Measurements from ENCODE around the gene RGS19. TPM values are rescaled to one million over a fixed set of nuclear protein-coding genes. Genes with fewer than 3 reads are reported as not detected.

Gene RGS19
- total RNA-seq, 4 donors from 2014 or later: 12.9 to 35.7 (median 20.1) TPM

DNA sequence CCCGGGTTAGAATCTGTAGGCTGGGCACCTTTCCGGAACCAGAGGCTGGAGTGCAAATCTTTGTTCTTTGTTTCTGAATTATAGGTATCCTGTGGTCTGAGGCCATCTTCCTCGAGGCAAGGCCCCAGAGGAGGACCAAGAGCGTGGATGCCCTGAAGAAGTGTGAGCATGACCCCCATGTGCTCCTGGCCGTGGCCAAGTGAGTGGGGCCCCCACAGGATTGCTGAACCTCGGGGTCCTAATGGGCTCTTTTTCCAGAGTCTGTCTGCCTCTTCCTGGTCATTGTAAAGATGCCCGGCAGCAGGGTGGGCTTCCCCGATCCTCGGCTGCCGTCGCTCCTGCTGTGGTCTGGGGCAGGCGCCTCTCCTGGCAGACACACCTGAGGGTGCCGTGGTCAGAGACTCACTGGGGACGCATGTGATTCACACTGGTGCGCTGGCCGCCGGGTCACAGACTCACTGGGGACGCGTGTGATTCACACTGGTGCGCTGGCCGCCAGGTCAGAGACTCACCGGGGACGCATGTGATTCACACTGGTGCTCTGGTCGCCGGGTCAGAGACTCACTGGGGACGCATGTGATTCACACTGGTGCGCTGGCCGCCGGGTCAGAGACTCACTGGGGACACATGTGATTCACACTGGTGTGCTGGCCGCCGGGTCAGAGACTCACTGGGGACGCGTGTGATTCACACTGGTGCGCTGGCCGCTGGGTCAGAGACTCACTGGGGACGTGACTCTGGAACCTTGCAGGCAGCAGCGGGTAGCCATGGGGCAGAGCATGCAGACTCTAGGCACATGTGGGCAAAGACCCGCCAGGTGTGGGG is 49.8 kb downstream of the RGS19 start:
- no peak for TF ChIP-seq EP300 (IDR thresholded peaks at IDR 0.05)
- no peak for TF ChIP-seq POLR2A (IDR thresholded peaks at IDR 0.05)
- TF ChIP-seq, protein P1, sequence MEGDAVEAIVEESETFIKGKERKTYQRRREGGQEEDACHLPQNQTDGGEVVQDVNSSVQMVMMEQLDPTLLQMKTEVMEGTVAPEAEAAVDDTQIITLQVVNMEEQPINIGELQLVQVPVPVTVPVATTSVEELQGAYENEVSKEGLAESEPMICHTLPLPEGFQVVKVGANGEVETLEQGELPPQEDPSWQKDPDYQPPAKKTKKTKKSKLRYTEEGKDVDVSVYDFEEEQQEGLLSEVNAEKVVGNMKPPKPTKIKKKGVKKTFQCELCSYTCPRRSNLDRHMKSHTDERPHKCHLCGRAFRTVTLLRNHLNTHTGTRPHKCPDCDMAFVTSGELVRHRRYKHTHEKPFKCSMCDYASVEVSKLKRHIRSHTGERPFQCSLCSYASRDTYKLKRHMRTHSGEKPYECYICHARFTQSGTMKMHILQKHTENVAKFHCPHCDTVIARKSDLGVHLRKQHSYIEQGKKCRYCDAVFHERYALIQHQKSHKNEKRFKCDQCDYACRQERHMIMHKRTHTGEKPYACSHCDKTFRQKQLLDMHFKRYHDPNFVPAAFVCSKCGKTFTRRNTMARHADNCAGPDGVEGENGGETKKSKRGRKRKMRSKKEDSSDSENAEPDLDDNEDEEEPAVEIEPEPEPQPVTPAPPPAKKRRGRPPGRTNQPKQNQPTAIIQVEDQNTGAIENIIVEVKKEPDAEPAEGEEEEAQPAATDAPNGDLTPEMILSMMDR (IDR thresholded peaks at IDR 0.05): no peak
- H3K4me3 ChIP-seq: no peak overlapping the region
- no peak overlapping the region for H3K27ac ChIP-seq
- H3K4me1 ChIP-seq: no peaks in the 10 kb centered on the region
- H3K9me3 ChIP-seq: no peaks in the 10 kb centered on the region
- H3K27me3 ChIP-seq: no peaks in the 10 kb centered on the region
- no peak for DNase-seq (ENCODE audit: low spot score in 2 of 2)
- peaks cover 3 to 100% (median 61%) of the 10 kb centered on the region in 3 donors for H3K36me3 ChIP-seq
- 92 to 95% methylated on average over 30 to 37 of the region's 38 CpGs for WGBS, 2 donors

DNA sequence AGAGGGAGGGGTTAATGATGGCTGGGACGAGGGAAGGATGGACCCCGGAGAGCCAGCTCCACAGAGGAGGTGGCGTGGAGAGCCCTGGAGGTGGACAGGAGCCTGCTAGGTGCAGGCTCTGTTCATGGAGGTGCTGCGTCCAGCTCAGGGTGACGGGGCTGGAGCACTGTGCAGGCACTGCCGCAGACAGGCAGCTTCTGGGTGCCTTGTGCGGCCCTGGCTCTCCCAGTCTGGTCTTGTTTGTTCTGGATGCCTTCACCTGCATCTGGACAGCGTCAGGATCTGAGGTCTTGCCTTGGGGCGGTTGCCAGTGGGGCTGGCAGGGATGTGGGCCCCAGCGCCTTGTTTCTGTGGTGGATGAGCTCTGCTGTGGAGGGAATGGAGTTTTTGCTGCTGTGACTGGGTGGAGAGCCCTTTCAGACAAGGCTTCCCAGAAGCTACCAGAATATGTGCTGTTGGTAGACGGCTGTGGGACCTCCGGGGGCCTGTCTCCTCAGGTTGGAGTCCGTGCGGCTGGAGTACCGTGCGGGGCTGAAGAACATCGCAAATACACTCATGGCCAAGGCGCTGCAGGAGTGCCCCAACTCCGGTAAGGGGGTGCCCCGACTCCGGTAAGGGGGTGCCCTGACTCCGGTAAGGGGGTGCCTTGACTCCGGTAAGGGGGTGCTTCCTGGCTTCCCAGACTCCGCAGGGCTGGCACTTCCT is 51.2 kb downstream of the RGS19 start:
- no peaks in the 10 kb centered on the region for H3K9me3 ChIP-seq

DNA sequence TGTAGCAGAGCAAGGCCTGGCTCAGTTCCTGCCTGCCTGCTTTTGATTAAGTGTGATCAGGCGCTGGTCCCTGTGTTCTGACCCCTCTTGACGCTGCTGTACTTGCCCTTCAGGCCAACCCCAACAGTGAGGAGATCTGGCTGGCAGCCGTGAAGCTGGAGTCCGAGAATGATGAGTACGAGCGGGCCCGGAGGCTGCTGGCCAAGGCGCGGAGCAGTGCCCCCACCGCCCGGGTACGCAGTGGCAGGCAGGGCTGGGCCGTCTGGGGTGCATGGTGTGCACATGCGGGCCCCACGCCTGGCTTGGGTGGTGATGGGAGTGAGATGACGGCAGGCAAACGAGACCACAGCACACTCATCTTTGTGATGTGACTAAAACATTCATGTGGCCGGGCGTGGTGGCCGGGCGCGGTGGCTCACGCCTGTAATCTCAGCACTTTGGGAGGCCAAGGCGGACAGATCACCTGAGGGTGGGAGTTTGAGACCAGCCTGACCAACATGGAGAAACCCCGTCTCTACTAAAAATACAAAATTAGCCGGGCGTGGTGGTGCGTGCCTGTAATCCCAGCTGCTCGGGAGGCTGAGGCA is 53.4 kb downstream of the RGS19 start:
- H3K27me3 ChIP-seq: no peaks in the 10 kb centered on the region
- DNase-seq (ENCODE audit: low spot score in 2 of 2): no peak
- no peaks in the 10 kb centered on the region for H3K4me1 ChIP-seq
- TF ChIP-seq, protein P1 (IDR thresholded peaks at IDR 0.05): no peak
- no peak for TF ChIP-seq POLR2A (IDR thresholded peaks at IDR 0.05)
- no peak for TF ChIP-seq EP300 (IDR thresholded peaks at IDR 0.05)
- H3K27ac ChIP-seq: no peak overlapping the region
- WGBS, 2 donors: 90 to 94% methylated on average over 29 of the region's 29 CpGs
- H3K9me3 ChIP-seq: no peaks in the 10 kb centered on the region
- peaks cover 3 to 100% (median 76%) of the 10 kb centered on the region in 3 donors for H3K36me3 ChIP-seq
- H3K4me3 ChIP-seq: no peak overlapping the region

More for the DNA sequence above, 51.2 kb downstream of the RGS19 start:
- TF ChIP-seq POLR2A (IDR thresholded peaks at IDR 0.05): no peak
- no peak for TF ChIP-seq EP300 (IDR thresholded peaks at IDR 0.05)
- TF ChIP-seq, protein P1 (IDR thresholded peaks at IDR 0.05): no peak
- DNase-seq (ENCODE audit: low spot score in 2 of 2): no peak
- no peaks in the 10 kb centered on the region for H3K27me3 ChIP-seq
- H3K27ac ChIP-seq: no peak overlapping the region
- peaks cover 3 to 100% (median 70%) of the 10 kb centered on the region in 3 donors for H3K36me3 ChIP-seq
- no peak overlapping the region for H3K4me3 ChIP-seq
- WGBS, 2 donors: 86 to 91% methylated on average over 21 to 23 of the region's 24 CpGs
- H3K4me1 ChIP-seq: no peaks in the 10 kb centered on the region

DNA sequence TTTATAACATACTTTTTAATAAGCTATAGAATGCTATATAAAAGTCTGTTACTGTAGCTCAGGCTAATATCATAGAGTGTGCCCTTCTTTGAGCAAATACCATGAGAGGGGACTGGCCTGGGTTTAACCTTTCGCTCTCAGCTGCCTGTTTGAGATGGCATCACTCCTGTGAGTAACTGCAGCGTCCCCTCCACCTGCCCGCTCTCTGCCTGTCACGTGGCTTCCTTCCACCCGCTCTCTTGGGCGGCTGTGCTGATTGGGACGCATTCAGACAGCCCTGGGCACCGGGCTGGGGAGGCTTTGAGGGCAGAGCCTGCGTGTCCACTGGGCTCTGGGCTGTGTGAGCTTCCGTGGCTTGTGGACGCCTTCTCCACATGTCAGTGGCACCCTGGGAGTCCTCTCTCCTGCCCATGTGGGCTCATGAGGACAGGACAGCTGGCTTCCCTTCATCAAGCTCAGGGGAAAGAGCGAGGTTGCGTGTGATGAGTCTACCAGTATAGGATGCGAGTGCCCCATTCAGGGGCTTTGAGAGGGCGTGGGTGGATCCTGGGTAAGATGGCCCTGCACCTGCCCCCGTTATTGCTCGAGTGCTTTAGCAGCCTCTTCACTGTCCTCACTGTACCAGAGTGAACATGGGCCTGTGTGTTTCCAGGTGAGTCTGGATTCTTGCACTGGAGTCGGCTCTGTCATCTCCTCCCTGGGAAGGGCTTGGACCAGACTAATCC is 54.1 kb downstream of the RGS19 start:
- Histone ChIP-seq H3K27me3 (no peaks in the 10 kb centered on the region), H3K27ac (no peak overlapping the region), H3K36me3 (peaks cover 3 to 100% (median 71%) of the 10 kb centered on the region in 3 donors), H3K4me3 (no peak overlapping the region), H3K9me3 (no peaks in the 10 kb centered on the region), H3K4me1 (no peaks in the 10 kb centered on the region)
- WGBS, 2 donors: 93 to 94% methylated on average over 18 of the region's 18 CpGs
- DNase-seq (ENCODE audit: low spot score in 2 of 2): no peak
- TF ChIP-seq POLR2A (IDR thresholded peaks at IDR 0.05): no peak
- TF ChIP-seq EP300 (IDR thresholded peaks at IDR 0.05): no peak
- TF ChIP-seq, protein P1 (IDR thresholded peaks at IDR 0.05): no peak
